OCI-LY7 (cell line): ENCODE data around the gene NFKBIA. TPM values are rescaled to one million over a fixed set of nuclear protein-coding genes. Genes with fewer than 3 reads are reported as not detected.

Source experiments
- BruUV-seq: library from RNA; stranded (reverse); fragments of 400-500 nt; replicated peaks from 2 replicates; lab custom pipeline; 2021; lab: Mats Ljungman, UMichigan
- CTCF ChIA-PET: fragments of 300-600 bp; sonication (Branson Sonifier 250); formaldehyde crosslinking; loops from one replicate; lab custom pipeline; 2022; ENCODE audit warnings: antibody characterized with exemption; ENCODE audit not compliant: unreplicated experiment; lab: Charles Lee
- POLR2A ChIA-PET: fragments of 300-600 bp; sonication (Branson Sonifier 250); formaldehyde crosslinking; loops from one replicate; lab custom pipeline; 2022; ENCODE audit warnings: antibody characterized with exemption; lab: Charles Lee
- DNase-seq: peaks from one replicate; pipeline ENCODE4 v3.0.0-alpha.2; 2015; ENCODE audit warnings: low spot score
- H2AFZ ChIP-seq: fragments of 200-600 bp; sonication (generic), shearing (Covaris generic); 2 replicates; pipeline ENCODE4 v1.6.1; 2014; ENCODE audit warnings: mild to moderate bottlenecking, antibody characterized with exemption, low read length, moderate library complexity
- H3K27ac ChIP-seq: fragments of 200-600 bp; sonication (generic); 2 replicates; pipeline ENCODE4 v1.5.1; 2014; ENCODE audit warnings: mixed run types, low read depth, mild to moderate bottlenecking, moderate library complexity, low read length, inconsistent platforms; ENCODE audit not compliant: poor library complexity, severe bottlenecking
- H3K36me3 ChIP-seq: fragments of 200-600 bp; sonication (generic); 2 replicates; pipeline ENCODE4 v1.6.1; 2014; ENCODE audit warnings: mild to moderate bottlenecking, antibody characterized with exemption, low read length, moderate library complexity, mixed read lengths; ENCODE audit not compliant: insufficient read depth
- H3K4me1 ChIP-seq: fragments of 200-600 bp; sonication (generic); 2 replicates; pipeline ENCODE4 v1.5.1; 2014; ENCODE audit warnings: mild to moderate bottlenecking, low read length; ENCODE audit not compliant: insufficient read depth, poor library complexity, severe bottlenecking
- H3K4me2 ChIP-seq: fragments of 200-600 bp; sonication (generic); 2 replicates; pipeline ENCODE4 v1.6.1; 2014; ENCODE audit warnings: mild to moderate bottlenecking, low read length
- H3K4me3 ChIP-seq: fragments of 200-600 bp; sonication (generic); 2 replicates; pipeline ENCODE4 v1.5.1; 2014; ENCODE audit warnings: mild to moderate bottlenecking, low read depth, low read length; ENCODE audit not compliant: poor library complexity, severe bottlenecking
- H3K79me2 ChIP-seq: fragments of 200-600 bp; sonication (generic); 2 replicates; pipeline ENCODE4 v1.6.1; 2016; ENCODE audit warnings: low read depth, mild to moderate bottlenecking, low read length, moderate library complexity, mixed read lengths; ENCODE audit not compliant: insufficient read depth
- H3K9me2 ChIP-seq: fragments of 200-600 bp; sonication (generic); 2 replicates; pipeline ENCODE4 v1.6.1; 2016; ENCODE audit warnings: mild to moderate bottlenecking, low read length, mixed read lengths; ENCODE audit not compliant: insufficient read depth
- H3K9me3 ChIP-seq: fragments of 200-600 bp; sonication (generic); 2 replicates; pipeline ENCODE4 v1.6.1; 2014; ENCODE audit warnings: mild to moderate bottlenecking, mixed run types, low read length, mixed read lengths
- H4K20me1 ChIP-seq: fragments of 200-600 bp; sonication (generic); 2 replicates; pipeline ENCODE4 v1.6.1; 2014; ENCODE audit warnings: mild to moderate bottlenecking, antibody characterized with exemption, low read length, moderate library complexity, mixed read lengths; ENCODE audit not compliant: insufficient read depth
- EZH2phosphoT487 ChIP-seq: fragments of 200-600 bp; sonication (generic); IDR thresholded peaks from 2 replicates; pipeline ENCODE4 v1.6.1; 2018; ENCODE audit warnings: low read depth, borderline replicate concordance, mild to moderate bottlenecking, mixed run types, antibody characterized with exemption, low read length, moderate library complexity, mixed read lengths
- intact Hi-C: fragments of 100-400 bp; cut with micrococcal nuclease; formaldehyde crosslinking; loops from one replicate; pipeline ENCODE4 v1.10.0; 2022; ENCODE audit not compliant: unreplicated experiment
- total RNA-seq, 2 experiments: library from RNA; depleted of rRNA in 1 of 2; stranded (reverse); fragments of >200 nt in 1 of 2; shearing (Covaris generic) in 1 of 2; gene quantifications; 2 replicates each; pipeline ENCODE4 v1.2.3, GENCODE V29; 2014 to 2022
- TF ChIP-seq, protein P1 (sequence below): fragments of 200-600 bp; sonication (generic); conservative IDR thresholded peaks from 2 replicates; pipeline ENCODE4 v1.5.1; 2014; ENCODE audit warnings: mild to moderate bottlenecking, antibody characterized with exemption, low read length, moderate library complexity, mixed read lengths

Gene NFKBIA
- total RNA-seq, 2 experiments from 2014 or later, result 43.6 to 100 TPM

DNA sequence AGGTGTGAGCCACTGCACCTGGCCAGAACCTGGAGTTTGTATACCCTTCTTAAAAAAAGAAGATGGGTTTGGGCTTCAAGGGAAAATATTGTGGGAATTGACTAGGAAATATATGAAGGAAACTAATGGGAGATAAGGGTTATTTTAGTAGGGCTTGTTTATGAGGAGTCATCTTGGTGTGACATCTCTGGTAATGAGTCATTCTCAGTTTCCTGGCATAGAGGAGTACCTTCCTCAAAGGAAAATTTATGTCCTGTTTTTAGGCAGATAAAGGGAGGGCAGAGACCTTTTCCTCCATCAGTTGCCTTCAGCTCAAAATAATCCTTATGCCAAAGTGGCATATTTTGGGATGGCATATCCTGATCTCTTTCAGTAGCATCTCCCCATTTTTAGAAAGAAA is 30.6 kb upstream of the NFKBIA start:
- H3K36me3 ChIP-seq, result no peaks in the 10 kb centered on the region
- ChIA-PET CTCF (no interaction called here), POLR2A (no interaction called here)
- no peaks in the 10 kb centered on the region for H3K9me3 ChIP-seq
- intact Hi-C loops, result loop anchor here (5.0 kb wide), 1 partner anchor 377 kb away; no protein-coding TSS in a partner anchor
- no peaks in the 10 kb centered on the region for H3K79me2 ChIP-seq
- peaks cover 8% of the 10 kb centered on the region for H3K4me1 ChIP-seq
- no peak overlapping the region for H3K4me3 ChIP-seq
- H4K20me1 ChIP-seq, result no peaks in the 10 kb centered on the region
- H3K9me2 ChIP-seq, result no peaks in the 10 kb centered on the region
- H2AFZ ChIP-seq, result no peak overlapping the region
- no peak for TF ChIP-seq EZH2phosphoT487
- TF ChIP-seq, protein P1, sequence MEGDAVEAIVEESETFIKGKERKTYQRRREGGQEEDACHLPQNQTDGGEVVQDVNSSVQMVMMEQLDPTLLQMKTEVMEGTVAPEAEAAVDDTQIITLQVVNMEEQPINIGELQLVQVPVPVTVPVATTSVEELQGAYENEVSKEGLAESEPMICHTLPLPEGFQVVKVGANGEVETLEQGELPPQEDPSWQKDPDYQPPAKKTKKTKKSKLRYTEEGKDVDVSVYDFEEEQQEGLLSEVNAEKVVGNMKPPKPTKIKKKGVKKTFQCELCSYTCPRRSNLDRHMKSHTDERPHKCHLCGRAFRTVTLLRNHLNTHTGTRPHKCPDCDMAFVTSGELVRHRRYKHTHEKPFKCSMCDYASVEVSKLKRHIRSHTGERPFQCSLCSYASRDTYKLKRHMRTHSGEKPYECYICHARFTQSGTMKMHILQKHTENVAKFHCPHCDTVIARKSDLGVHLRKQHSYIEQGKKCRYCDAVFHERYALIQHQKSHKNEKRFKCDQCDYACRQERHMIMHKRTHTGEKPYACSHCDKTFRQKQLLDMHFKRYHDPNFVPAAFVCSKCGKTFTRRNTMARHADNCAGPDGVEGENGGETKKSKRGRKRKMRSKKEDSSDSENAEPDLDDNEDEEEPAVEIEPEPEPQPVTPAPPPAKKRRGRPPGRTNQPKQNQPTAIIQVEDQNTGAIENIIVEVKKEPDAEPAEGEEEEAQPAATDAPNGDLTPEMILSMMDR, result no peak
- no peak overlapping the region for H3K4me2 ChIP-seq
- DNase-seq, result no peak
- BruUV-seq, result no TSS peak
- H3K27ac ChIP-seq, result no peak overlapping the region

DNA sequence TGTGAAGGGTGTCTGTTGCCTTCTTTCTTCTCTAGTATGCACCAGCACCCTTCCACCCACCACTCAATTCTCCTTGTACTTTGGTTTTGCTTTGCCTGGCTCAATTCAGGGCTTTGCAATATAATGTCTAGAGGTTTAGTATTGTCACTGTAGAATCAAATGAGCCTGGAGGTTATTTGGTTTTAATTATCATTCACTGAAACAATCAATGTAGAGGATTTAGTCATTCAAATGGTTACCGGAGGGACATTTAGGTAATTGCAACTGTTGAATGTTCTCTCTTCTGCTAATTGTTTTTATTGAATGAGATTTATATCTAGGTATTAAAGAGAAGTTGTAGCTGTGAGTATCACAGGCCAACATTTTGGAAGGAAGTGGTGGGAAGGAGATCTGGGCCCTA is 29.3 kb upstream of the NFKBIA start:
- no peaks in the 10 kb centered on the region for H4K20me1 ChIP-seq
- CTCF ChIA-PET, result no interaction called here
- no peak overlapping the region for H3K4me3 ChIP-seq
- TF ChIP-seq, protein P1, result no peak
- no peak for TF ChIP-seq EZH2phosphoT487
- no peak for DNase-seq
- H3K79me2 ChIP-seq, result no peaks in the 10 kb centered on the region
- H3K36me3 ChIP-seq, result no peaks in the 10 kb centered on the region
- intact Hi-C loops, result no loop called here
- H3K4me1 ChIP-seq, result no peaks in the 10 kb centered on the region
- BruUV-seq, result no TSS peak
- H3K27ac ChIP-seq, result no peak overlapping the region
- POLR2A ChIA-PET, result no interaction called here
- H3K9me2 ChIP-seq, result no peaks in the 10 kb centered on the region
- H2AFZ ChIP-seq, result no peak overlapping the region
- H3K9me3 ChIP-seq, result no peaks in the 10 kb centered on the region
- no peak overlapping the region for H3K4me2 ChIP-seq

- BruUV-seq, result no TSS peak
- Histone ChIP-seq H3K9me2 (no peaks in the 10 kb centered on the region), H3K79me2 (no peaks in the 10 kb centered on the region), H3K36me3 (no peaks in the 10 kb centered on the region), H3K4me2 (no peak overlapping the region), H3K9me3 (no peaks in the 10 kb centered on the region), H3K27ac (no peak overlapping the region), H2AFZ (peak overlapping the region; percentile 42), H4K20me1 (no peaks in the 10 kb centered on the region), H3K4me3 (no peak overlapping the region), H3K4me1 (no peaks in the 10 kb centered on the region)
- CTCF ChIA-PET, result no interaction called here
- TF ChIP-seq, protein P1, result no peak
- no peak for TF ChIP-seq EZH2phosphoT487
- POLR2A ChIA-PET, result interaction anchor here (0.7 kb wide), 1 partner anchor 99 kb away, joined by 3 read pairs; no protein-coding TSS in a partner anchor
- intact Hi-C loops, result no loop called here
- DNase-seq, result no peak
These were observed 26.1 kb upstream of the NFKBIA start for GRCh38 chr14:35430459-35431199.
